ENCODE measurements around the gene PAK1IP1. TPM values are rescaled to one million over a fixed set of nuclear protein-coding genes. Genes with fewer than 3 reads are reported as not detected.
"Not testable (repeated sequence)": the region's sequence is repeated elsewhere in the genome, so short reads cannot be mapped to it uniquely, and the experiment has no call there.

PAK1IP1 gene
- polyA plus RNA-seq, 1 experiment = 10.8 TPM

DNA sequence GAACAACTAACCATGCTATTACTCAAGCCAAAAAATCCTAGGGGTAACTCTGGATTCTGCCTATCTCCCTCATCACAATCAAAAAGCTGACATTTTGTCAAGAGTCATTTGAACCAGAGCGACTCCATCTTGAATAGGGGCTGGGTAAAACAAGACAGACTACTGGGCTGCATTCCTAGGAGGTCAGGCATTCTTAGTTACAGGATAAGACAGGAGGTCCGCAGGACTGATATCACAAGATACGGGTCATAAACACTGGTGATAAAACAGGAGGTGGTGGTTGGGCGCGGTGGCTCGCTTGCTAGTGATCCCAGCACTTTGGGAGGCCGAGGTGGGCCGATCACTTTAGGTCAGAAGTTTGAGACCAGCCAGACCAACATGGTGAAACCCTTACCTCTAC lies 32.6 kb upstream of the PAK1IP1 start:
- no peaks in the 10 kb centered on the region for H3K36me3 ChIP-seq (ENCODE audit: control insufficient read depth, insufficient read depth, low read length)
- TF ChIP-seq CTCF (IDR thresholded peaks at IDR 0.05; ENCODE audit: insufficient read depth, low read depth, low read length) = no peak
- DNase-seq (ENCODE audit: low read depth) = no peak
- no peak overlapping the region for H3K4me3 ChIP-seq (ENCODE audit: low read depth, low read length)
- POLR2A ChIA-PET = no interaction called here
- CTCF ChIA-PET = no interaction called here
- no peaks in the 10 kb centered on the region for H3K27me3 ChIP-seq (ENCODE audit: control insufficient read depth, insufficient read depth, low read length)

GRCh38 chr6:10662742-10663141 lies 32.0 kb upstream of the PAK1IP1 start:
- no peak overlapping the region for H3K4me3 ChIP-seq (ENCODE audit: low read depth, low read length)
- no peaks in the 10 kb centered on the region for H3K27me3 ChIP-seq (ENCODE audit: control insufficient read depth, insufficient read depth, low read length)
- ChIA-PET CTCF (no interaction called here), POLR2A (no interaction called here)
- DNase-seq (ENCODE audit: low read depth) = no peak
- no peaks in the 10 kb centered on the region for H3K36me3 ChIP-seq (ENCODE audit: control insufficient read depth, insufficient read depth, low read length)
- TF ChIP-seq CTCF (IDR thresholded peaks at IDR 0.05; ENCODE audit: insufficient read depth, low read depth, low read length) = no peak

GRCh38 chr6:10665595-10665994 lies 29.2 kb upstream of the PAK1IP1 start:
- CTCF ChIA-PET; DNase-seq (ENCODE audit: low read depth); H3K27me3 ChIP-seq (ENCODE audit: control insufficient read depth, insufficient read depth, low read length); H3K36me3 ChIP-seq (ENCODE audit: control insufficient read depth, insufficient read depth, low read length); H3K4me3 ChIP-seq (ENCODE audit: low read depth, low read length); POLR2A ChIA-PET: not testable (repeated sequence)

GRCh38 chr6:10668126-10668917 lies 26.4 kb upstream of the PAK1IP1 start:
- CTCF ChIA-PET = no interaction called here
- POLR2A ChIA-PET = no interaction called here
- DNase-seq (ENCODE audit: low read depth) = no peak
- no peak overlapping the region for H3K4me3 ChIP-seq (ENCODE audit: low read depth, low read length)
- no peaks in the 10 kb centered on the region for H3K36me3 ChIP-seq (ENCODE audit: control insufficient read depth, insufficient read depth, low read length)
- H3K27me3 ChIP-seq (ENCODE audit: control insufficient read depth, insufficient read depth, low read length) = no peaks in the 10 kb centered on the region
- no peak for TF ChIP-seq CTCF (IDR thresholded peaks at IDR 0.05; ENCODE audit: insufficient read depth, low read depth, low read length)

- CTCF ChIA-PET = interaction anchor here (0.7 kb wide), 1 partner anchor 176 kb away, joined by 3 read pairs; no protein-coding TSS in a partner anchor
- POLR2A ChIA-PET = no interaction called here
- TF ChIP-seq CTCF (IDR thresholded peaks at IDR 0.05; ENCODE audit: insufficient read depth, low read depth, low read length) = no peak
- H3K36me3 ChIP-seq (ENCODE audit: control insufficient read depth, insufficient read depth, low read length) = no peaks in the 10 kb centered on the region
- no peak overlapping the region for H3K4me3 ChIP-seq (ENCODE audit: low read depth, low read length)
- DNase-seq (ENCODE audit: low read depth) = no peak
- H3K27me3 ChIP-seq (ENCODE audit: control insufficient read depth, insufficient read depth, low read length) = no peaks in the 10 kb centered on the region
Measured at GRCh38 chr6:10676403-10676802, 18.4 kb upstream of the PAK1IP1 start.

DNA sequence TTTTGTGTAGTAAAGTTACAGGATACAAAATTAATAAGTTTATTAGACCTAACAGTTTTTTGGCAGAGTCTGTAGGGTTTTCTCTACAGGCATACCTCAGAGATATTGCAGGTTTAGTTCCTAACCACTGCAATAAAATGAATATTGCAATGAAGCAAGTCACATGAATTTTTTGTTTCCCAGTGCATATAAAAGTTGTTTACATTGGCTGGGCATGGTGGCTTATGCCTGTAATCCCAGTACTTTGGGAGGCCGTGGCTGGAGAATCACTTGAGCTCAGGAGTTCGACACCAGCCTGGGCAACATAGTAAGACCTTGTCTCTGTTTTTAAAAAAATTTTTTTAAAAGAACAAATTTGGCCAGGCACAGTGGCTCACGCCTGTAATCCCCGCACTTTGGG lies 16.3 kb upstream of the PAK1IP1 start:
- TF ChIP-seq CTCF (IDR thresholded peaks at IDR 0.05; ENCODE audit: insufficient read depth, low read depth, low read length) = no peak
- CTCF ChIA-PET = no interaction called here
- POLR2A ChIA-PET = no interaction called here
- no peaks in the 10 kb centered on the region for H3K27me3 ChIP-seq (ENCODE audit: control insufficient read depth, insufficient read depth, low read length)
- no peaks in the 10 kb centered on the region for H3K36me3 ChIP-seq (ENCODE audit: control insufficient read depth, insufficient read depth, low read length)
- no peak overlapping the region for H3K4me3 ChIP-seq (ENCODE audit: low read depth, low read length)
- no peak for DNase-seq (ENCODE audit: low read depth)

Measured in BJ (cell line).